Progenitor cell of endocrine pancreas (in vitro differentiated cells): ENCODE data around the gene PXDC1. TPM values are rescaled to one million over a fixed set of nuclear protein-coding genes. Genes with fewer than 3 reads are reported as not detected.
"Not testable (repeated sequence)": the region's sequence is repeated elsewhere in the genome, so short reads cannot be mapped to it uniquely, and the experiment has no call there.

Experiments used
- DNase-seq: peaks from one replicate; pipeline ENCODE4 v3.0.0; 2021; ENCODE audit warnings: low spot score; ENCODE audit not compliant: unreplicated experiment
- H3K27ac Mint-ChIP-seq: 2 replicates; pipeline ENCODE4 v1.8.0; 2021; ENCODE audit warnings: mild to moderate bottlenecking, moderate library complexity, mixed read lengths
- H3K27me3 Mint-ChIP-seq: 2 replicates; pipeline ENCODE4 v1.8.0; 2021; ENCODE audit warnings: mixed read lengths
- H3K36me3 Mint-ChIP-seq: 2 replicates; pipeline ENCODE4 v1.8.0; 2022; ENCODE audit warnings: mixed read lengths; ENCODE audit not compliant: insufficient read depth
- H3K4me1 Mint-ChIP-seq: 2 replicates; pipeline ENCODE4 v1.8.0; 2021; ENCODE audit warnings: low read depth, mixed read lengths
- H3K4me3 Mint-ChIP-seq: 2 replicates; pipeline ENCODE4 v1.8.0; 2021; ENCODE audit warnings: low read depth, mild to moderate bottlenecking, moderate library complexity, mixed read lengths
- H3K9me3 Mint-ChIP-seq: 2 replicates; pipeline ENCODE4 v1.8.0; 2021; ENCODE audit warnings: low read depth, mixed read lengths
- CTCF ChIP-seq: fragments of 200-600 bp; sonication (generic); IDR thresholded peaks from one replicate; pipeline ENCODE4 v1.5.0; 2021; ENCODE audit warnings: antibody characterized with exemption, mild to moderate bottlenecking; ENCODE audit not compliant: unreplicated experiment
- total RNA-seq: library from RNA; stranded (reverse); gene quantifications from 2 replicates; pipeline ENCODE4 v1.2.1, GENCODE V29; 2021

The PXDC1 gene
- total RNA-seq, 1 donor from 2014 or later: 4.8 TPM

GRCh38 chr6:3757241-3757641 lies 5.7 kb upstream of the PXDC1 start:
- Mint-ChIP-seq H3K36me3 (no peaks in the 10 kb centered on the region), H3K9me3 (no peaks in the 10 kb centered on the region), H3K27me3 (peaks cover 29% of the 10 kb centered on the region), H3K4me3 (no peak overlapping the region), H3K4me1 (peaks cover 5% of the 10 kb centered on the region), H3K27ac (no peak overlapping the region)
- no peak for TF ChIP-seq CTCF
- no peak for DNase-seq

GRCh38 chr6:3756546-3756945 lies 5.0 kb upstream of the PXDC1 start:
- H3K27me3 Mint-ChIP-seq: peaks cover 29% of the 10 kb centered on the region
- no peaks in the 10 kb centered on the region for H3K36me3 Mint-ChIP-seq
- H3K4me1 Mint-ChIP-seq: peaks cover 5% of the 10 kb centered on the region
- no peaks in the 10 kb centered on the region for H3K9me3 Mint-ChIP-seq
- no peak for TF ChIP-seq CTCF
- DNase-seq: no peak
- H3K27ac Mint-ChIP-seq: no peak overlapping the region
- no peak overlapping the region for H3K4me3 Mint-ChIP-seq

- Mint-ChIP-seq H3K4me3 (no peak overlapping the region), H3K9me3 (no peaks in the 10 kb centered on the region), H3K27me3 (peaks cover 29% of the 10 kb centered on the region), H3K27ac (peak overlapping the region; percentile 13), H3K36me3 (no peaks in the 10 kb centered on the region), H3K4me1 (peaks cover 5% of the 10 kb centered on the region)
- no peak for TF ChIP-seq CTCF
- no peak for DNase-seq
Observed at GRCh38 chr6:3755637-3756545, 4.4 kb upstream of the PXDC1 start.

GRCh38 chr6:3754776-3755175 lies 3.3 kb upstream of the PXDC1 start:
- H3K36me3 Mint-ChIP-seq: no peaks in the 10 kb centered on the region
- peaks cover 5% of the 10 kb centered on the region for H3K4me1 Mint-ChIP-seq
- H3K27me3 Mint-ChIP-seq: peaks cover 35% of the 10 kb centered on the region
- no peak overlapping the region for H3K27ac Mint-ChIP-seq
- H3K4me3 Mint-ChIP-seq: no peak overlapping the region
- no peaks in the 10 kb centered on the region for H3K9me3 Mint-ChIP-seq
- TF ChIP-seq CTCF: no peak
- no peak for DNase-seq

- DNase-seq, H3K4me1 Mint-ChIP-seq, H3K9me3 Mint-ChIP-seq, H3K27ac Mint-ChIP-seq, H3K36me3 Mint-ChIP-seq, H3K4me3 Mint-ChIP-seq: not testable (repeated sequence)
- peaks cover 41% of the 10 kb centered on the region for H3K27me3 Mint-ChIP-seq
Observed at GRCh38 chr6:3754032-3754725, 2.7 kb upstream of the PXDC1 start.
